Gastroesophageal sphincter (tissue), 4 donors: ENCODE data around the gene OR1S1. TPM values are rescaled to one million over a fixed set of nuclear protein-coding genes. Genes with fewer than 3 reads are reported as not detected.
"Not testable (repeated sequence)": the region's sequence is repeated elsewhere in the genome, so short reads cannot be mapped to it uniquely, and the experiment has no call there.

Source experiments
- ATAC-seq: fragments of 150-250 bp; one replicate; pipeline ENCODE4 v1.9.1; 2016; ENCODE audit warnings: mild to moderate bottlenecking, moderate library complexity
- H3K27ac ChIP-seq, 4 donors: fragments of 200-600 bp; sonication (generic) in 3 of 4; 1 replicate in 3 of 4; 2 replicates in 1 of 4; pipeline ENCODE4 v1.5.1; 2016 to 2019
- H3K27me3 ChIP-seq: fragments of 200-600 bp; sonication (generic); one replicate; pipeline ENCODE4 v1.5.1; 2019
- H3K36me3 ChIP-seq, 2 donors: fragments of 200-600 bp; sonication (generic); one replicate each; pipeline ENCODE4 v1.5.1; 2019; ENCODE audit warnings: control low read depth in 1 of 2
- H3K4me1 ChIP-seq, 3 donors: fragments of 200-600 bp; sonication (generic); 1 replicate in 2 of 3; 2 replicates in 1 of 3; pipeline ENCODE4 v1.5.1; 2016 to 2019; ENCODE audit warnings: control low read depth in 2 of 3
- H3K4me3 ChIP-seq, 2 donors: fragments of 200-600 bp; sonication (generic); one replicate each; pipeline ENCODE4 v1.5.1; 2019; ENCODE audit warnings: mild to moderate bottlenecking in 1 of 2, moderate library complexity in 1 of 2
- H3K9me3 ChIP-seq, 3 donors: fragments of 200-600 bp; sonication (generic); one replicate each; pipeline ENCODE4 v1.5.1; 2017 to 2019; ENCODE audit warnings: control low read depth in 2 of 3
- EP300 ChIP-seq: sonication (generic); formaldehyde crosslinking; IDR thresholded peaks from one replicate; pipeline ENCODE4 v1.6.1; 2017; ENCODE audit warnings: antibody characterized with exemption, mild to moderate bottlenecking
- POLR2A ChIP-seq, 2 donors: fragments of 450-650 bp; IDR thresholded peaks; one replicate each; pipeline ENCODE4 v1.6.1; 2017; ENCODE audit warnings: antibody characterized with exemption in 2 of 2, mild to moderate bottlenecking in 2 of 2, moderate library complexity in 1 of 2
- POLR2AphosphoS5 ChIP-seq: sonication (generic); formaldehyde crosslinking; IDR thresholded peaks from one replicate; pipeline ENCODE4 v1.6.1; 2017; ENCODE audit warnings: antibody characterized with exemption
- WGBS, 2 donors: methylation state at CpG; one replicate each; pipeline ENCODE4 v1.1.5; 2018; ENCODE audit warnings: low coverage in 1 of 2; 5-methylcytosine and 5-hydroxymethylcytosine counted together
- total RNA-seq, 4 donors: library from RNA; depleted of rRNA; stranded (reverse); fragments of >200 nt; gene quantifications; one replicate each; pipeline ENCODE4 v1.1.0, GENCODE V29; 2016
- TF ChIP-seq, protein P1 (sequence below), 4 experiments: fragments of 200-600 bp in 2 of 4; fragments of 450-650 bp in 2 of 4; sonication (generic) in 1 of 4; IDR thresholded peaks; one replicate each; pipeline ENCODE4 v1.5.1; 2017 to 2019; ENCODE audit warnings: antibody characterized with exemption in 4 of 4, mild to moderate bottlenecking in 2 of 4, moderate library complexity in 2 of 4

Gene OR1S1
- not detected for total RNA-seq

DNA sequence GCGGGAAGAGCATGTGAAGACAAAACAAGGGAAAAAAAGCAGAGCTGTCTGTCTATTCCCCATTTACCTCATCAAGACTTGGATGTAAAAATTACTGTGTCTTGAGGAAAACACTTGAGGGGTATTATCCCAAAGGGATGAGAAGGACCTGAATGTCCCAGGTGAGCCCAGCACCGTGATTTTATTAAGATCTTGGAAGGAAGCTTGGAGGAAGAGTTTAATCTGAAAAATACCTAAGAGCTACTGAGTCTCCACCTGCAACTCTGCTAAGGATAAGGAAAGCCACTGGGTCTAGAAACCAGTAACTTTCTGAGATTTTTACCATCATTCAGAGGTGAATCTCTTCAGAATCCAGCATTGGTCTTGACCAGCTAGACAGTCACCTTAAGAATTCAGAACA, at the start of gene OR1S1:
Gene OR1S1, plus strand, starts transcription at position 301 of the 400 bp plus-strand sequence.
- not testable (repeated sequence) for H3K9me3 ChIP-seq, H3K4me3 ChIP-seq, H3K36me3 ChIP-seq, ATAC-seq, H3K27ac ChIP-seq, H3K27me3 ChIP-seq, H3K4me1 ChIP-seq
- WGBS, 2 donors, result no CpG with 5 or more reads among the region's 2 CpGs

DNA sequence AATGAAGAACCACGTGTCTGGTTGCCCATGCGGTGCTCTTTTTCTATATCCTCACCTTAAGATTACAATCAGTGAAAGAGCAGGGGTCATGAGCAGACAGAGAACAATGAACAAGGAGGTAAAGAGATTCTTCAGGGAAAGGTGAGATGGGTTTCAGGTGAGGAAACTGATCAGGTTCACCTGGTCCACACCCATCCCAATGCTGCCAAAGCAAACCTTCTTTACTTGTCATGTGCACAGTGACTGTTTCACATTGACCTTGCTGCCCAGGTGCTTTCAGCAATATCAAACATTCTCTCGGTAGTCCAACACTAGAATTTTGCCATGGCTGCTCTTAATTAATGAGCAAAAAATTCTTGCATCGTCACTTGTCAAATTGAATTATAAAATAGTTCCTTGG, 48.1 kb upstream of the OR1S1 start:
- H3K4me1 ChIP-seq, result no peaks in the 10 kb centered on the region
- 68 to 83% methylated on average over 4 of the region's 4 CpGs for WGBS, 2 donors
- no peak overlapping the region for H3K4me3 ChIP-seq
- H3K27me3 ChIP-seq, result no peaks in the 10 kb centered on the region
- H3K36me3 ChIP-seq, result no peaks in the 10 kb centered on the region
- no peak for TF ChIP-seq POLR2A (IDR thresholded peaks at IDR 0.05)
- TF ChIP-seq, protein P1, sequence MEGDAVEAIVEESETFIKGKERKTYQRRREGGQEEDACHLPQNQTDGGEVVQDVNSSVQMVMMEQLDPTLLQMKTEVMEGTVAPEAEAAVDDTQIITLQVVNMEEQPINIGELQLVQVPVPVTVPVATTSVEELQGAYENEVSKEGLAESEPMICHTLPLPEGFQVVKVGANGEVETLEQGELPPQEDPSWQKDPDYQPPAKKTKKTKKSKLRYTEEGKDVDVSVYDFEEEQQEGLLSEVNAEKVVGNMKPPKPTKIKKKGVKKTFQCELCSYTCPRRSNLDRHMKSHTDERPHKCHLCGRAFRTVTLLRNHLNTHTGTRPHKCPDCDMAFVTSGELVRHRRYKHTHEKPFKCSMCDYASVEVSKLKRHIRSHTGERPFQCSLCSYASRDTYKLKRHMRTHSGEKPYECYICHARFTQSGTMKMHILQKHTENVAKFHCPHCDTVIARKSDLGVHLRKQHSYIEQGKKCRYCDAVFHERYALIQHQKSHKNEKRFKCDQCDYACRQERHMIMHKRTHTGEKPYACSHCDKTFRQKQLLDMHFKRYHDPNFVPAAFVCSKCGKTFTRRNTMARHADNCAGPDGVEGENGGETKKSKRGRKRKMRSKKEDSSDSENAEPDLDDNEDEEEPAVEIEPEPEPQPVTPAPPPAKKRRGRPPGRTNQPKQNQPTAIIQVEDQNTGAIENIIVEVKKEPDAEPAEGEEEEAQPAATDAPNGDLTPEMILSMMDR (IDR thresholded peaks at IDR 0.05), result no peak
- TF ChIP-seq EP300, result no peak
- no peak for TF ChIP-seq POLR2AphosphoS5
- H3K27ac ChIP-seq, result no peak overlapping the region
- no peak for ATAC-seq
- H3K9me3 ChIP-seq, result no peaks in the 10 kb centered on the region

DNA sequence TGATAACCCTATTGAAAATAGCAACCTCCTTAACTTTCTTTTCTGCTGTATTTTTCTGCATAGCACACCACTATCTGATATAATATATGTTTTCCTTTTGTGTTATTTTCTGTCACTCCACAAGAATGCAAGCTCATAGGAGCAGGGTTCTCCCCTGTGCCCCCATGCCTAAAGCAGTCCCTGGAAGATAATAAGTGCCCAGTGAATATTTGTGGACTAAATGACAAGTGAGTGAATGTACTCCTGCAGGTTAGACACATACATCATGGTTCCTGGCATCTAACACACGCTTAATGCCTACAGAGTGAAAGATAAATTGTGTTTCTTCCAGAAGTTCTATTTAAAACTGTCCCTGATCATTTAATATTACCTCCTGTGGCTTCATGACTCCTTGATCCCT, 47.5 kb upstream of the OR1S1 start:
- Histone ChIP-seq H3K36me3 (no peaks in the 10 kb centered on the region), H3K4me1 (no peaks in the 10 kb centered on the region), H3K27ac (no peak overlapping the region), H3K4me3 (no peak overlapping the region), H3K9me3 (no peaks in the 10 kb centered on the region), H3K27me3 (no peaks in the 10 kb centered on the region)
- TF ChIP-seq POLR2AphosphoS5 (no peak), EP300 (no peak), POLR2A (IDR thresholded peaks at IDR 0.05) (no peak)
- 17 to 40% methylated on average over 1 of the region's 1 CpG for WGBS, 2 donors
- no peak for ATAC-seq

DNA sequence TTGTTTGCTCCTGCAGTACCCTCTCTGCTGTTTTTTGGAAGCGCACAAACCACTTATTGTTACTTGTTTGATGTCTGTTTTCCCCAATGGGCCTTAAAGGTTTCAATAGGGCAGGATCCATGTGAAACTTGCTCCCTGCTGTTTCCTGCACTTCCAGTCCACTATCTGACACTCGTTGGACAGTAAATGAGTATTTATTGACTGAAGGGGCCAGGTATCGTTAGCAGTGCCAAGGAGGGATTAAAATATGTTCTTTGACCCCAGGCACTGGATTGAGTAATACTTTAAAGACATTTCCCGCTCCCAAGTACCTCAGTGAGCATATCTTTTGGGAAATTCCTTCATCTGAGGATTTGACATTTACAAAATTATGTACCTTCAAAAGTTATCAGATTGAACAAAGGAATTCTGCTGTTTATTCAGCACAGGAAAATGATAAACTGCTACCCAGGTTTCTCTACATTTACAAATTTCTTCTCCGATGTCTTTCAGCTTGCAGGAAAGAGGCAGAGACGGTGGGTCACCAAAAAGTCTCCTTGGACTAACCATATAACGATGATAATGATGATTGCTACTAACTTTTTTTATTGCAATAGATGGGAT, 46.9 kb upstream of the OR1S1 start:
- H3K27me3 ChIP-seq, result no peaks in the 10 kb centered on the region
- TF ChIP-seq POLR2AphosphoS5 (no peak), EP300 (no peak), POLR2A (IDR thresholded peaks at IDR 0.05) (no peak)
- TF ChIP-seq, protein P1 (IDR thresholded peaks at IDR 0.05), result no peak
- H3K9me3 ChIP-seq, result no peaks in the 10 kb centered on the region
- no peaks in the 10 kb centered on the region for H3K36me3 ChIP-seq
- no peak overlapping the region for H3K27ac ChIP-seq
- no peaks in the 10 kb centered on the region for H3K4me1 ChIP-seq
- WGBS, 2 donors, result 68 to 71% methylated on average over 6 to 7 of the region's 7 CpGs
- H3K4me3 ChIP-seq, result no peak overlapping the region
- ATAC-seq, result no peak

DNA sequence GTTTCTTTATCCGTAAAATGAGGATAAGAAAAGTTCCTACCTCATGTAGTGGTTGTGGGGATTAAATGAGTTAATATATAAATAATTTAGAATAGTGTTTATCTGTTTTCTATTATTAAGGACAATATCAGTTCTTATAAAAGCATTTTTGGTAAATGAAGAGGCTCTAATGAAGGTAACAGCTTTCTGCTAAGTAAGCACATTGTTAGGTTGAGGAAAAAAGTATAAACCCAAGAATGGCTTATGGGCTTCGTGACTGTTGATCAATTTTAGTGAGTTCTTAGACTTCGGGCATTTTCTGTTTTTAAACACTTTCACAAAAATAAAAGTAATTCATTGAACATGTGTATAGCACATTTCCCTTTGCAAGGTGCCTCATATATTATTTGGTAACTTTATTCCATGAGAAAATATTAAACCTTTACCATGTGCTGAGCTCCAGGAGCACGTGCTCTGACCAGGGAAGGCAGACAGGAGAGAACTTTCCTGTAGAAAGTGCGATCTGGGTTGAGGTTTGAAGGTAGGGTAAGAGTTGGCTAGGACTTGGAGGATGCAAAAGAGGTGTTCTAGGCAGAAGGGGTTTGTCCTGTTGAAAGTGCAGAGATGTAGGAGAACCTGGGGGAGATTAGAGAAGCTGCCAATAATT, 35.0 kb upstream of the OR1S1 start:
- H3K36me3 ChIP-seq, result no peaks in the 10 kb centered on the region
- H3K4me3 ChIP-seq, result no peak overlapping the region
- no peaks in the 10 kb centered on the region for H3K9me3 ChIP-seq
- H3K27me3 ChIP-seq, result no peaks in the 10 kb centered on the region
- H3K4me1 ChIP-seq, result no peaks in the 10 kb centered on the region
- TF ChIP-seq, protein P1 (IDR thresholded peaks at IDR 0.05), result no peak
- TF ChIP-seq POLR2A (IDR thresholded peaks at IDR 0.05) (no peak), EP300 (no peak), POLR2AphosphoS5 (no peak)
- 71 to 75% methylated on average over 3 to 5 of the region's 5 CpGs for WGBS, 2 donors
- ATAC-seq, result no peak
- H3K27ac ChIP-seq, result no peak overlapping the region

DNA sequence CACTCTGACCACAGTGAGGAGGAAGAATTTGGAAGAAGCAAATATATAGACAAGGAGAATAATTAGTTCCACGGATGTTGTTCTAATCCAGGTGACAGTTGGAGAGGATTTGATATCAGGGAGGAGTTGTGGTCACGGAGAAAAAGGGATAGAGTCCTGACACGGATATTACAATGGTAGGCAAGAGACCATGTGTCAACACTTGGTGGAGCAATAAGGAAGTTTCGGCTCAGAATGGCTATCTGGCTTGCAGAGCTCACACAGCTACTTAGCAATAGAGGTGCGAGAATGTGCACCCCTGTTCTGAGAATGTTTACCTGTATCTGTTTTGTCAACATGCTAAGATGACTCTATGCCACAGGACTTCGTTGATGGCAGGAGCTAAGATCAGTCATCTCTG, 34.1 kb upstream of the OR1S1 start:
- TF ChIP-seq POLR2AphosphoS5 (no peak), POLR2A (IDR thresholded peaks at IDR 0.05) (no peak), EP300 (no peak)
- TF ChIP-seq, protein P1 (IDR thresholded peaks at IDR 0.05), result no peak
- no peak overlapping the region for H3K4me3 ChIP-seq
- ATAC-seq, result no peak
- H3K9me3 ChIP-seq, result no peaks in the 10 kb centered on the region
- no peaks in the 10 kb centered on the region for H3K27me3 ChIP-seq
- no peaks in the 10 kb centered on the region for H3K36me3 ChIP-seq
- H3K27ac ChIP-seq, result no peak overlapping the region
- no peaks in the 10 kb centered on the region for H3K4me1 ChIP-seq
- 77 to 82% methylated on average over 6 of the region's 6 CpGs for WGBS, 2 donors
